KOPT-K1 (cell line): ENCODE measurements around the gene ISG20.

Source experiments
- H3K27ac ChIP-seq: fragments of 200-600 bp; sonication (generic); 2 replicates; pipeline ENCODE4 v1.5.1; 2016; ENCODE audit warnings: antibody characterized with exemption, mild to moderate bottlenecking, low read depth, low read length; ENCODE audit not compliant: poor library complexity, severe bottlenecking
- H3K36me3 ChIP-seq: fragments of 200-600 bp; sonication (generic); 2 replicates; pipeline ENCODE4 v1.5.1; 2017; ENCODE audit warnings: antibody characterized with exemption, mild to moderate bottlenecking, low read length, moderate library complexity; ENCODE audit not compliant: insufficient read depth
- H3K9me3 ChIP-seq: fragments of 200-600 bp; sonication (generic); 2 replicates; pipeline ENCODE4 v1.5.1; 2017; ENCODE audit warnings: antibody characterized with exemption, low read length, mild to moderate bottlenecking; ENCODE audit not compliant: insufficient read depth, poor library complexity, severe bottlenecking

The ISG20 gene

GRCh38 chr15:88638626-88639372, at the start of gene ISG20:
TSS of gene ISG20 (plus strand) at chr15:88639016. CDS start at chr15:88639367, 351 bp downstream.
- H3K27ac ChIP-seq = peak within 1 kb of the TSS; percentile 68
- H3K9me3 ChIP-seq = no peaks in the 10 kb centered on the region
- H3K36me3 ChIP-seq = peaks cover 19% of the 10 kb centered on the region

- no peaks in the 10 kb centered on the region for H3K36me3 ChIP-seq
- H3K27ac ChIP-seq = no peak overlapping the region
- no peaks in the 10 kb centered on the region for H3K9me3 ChIP-seq
Measured at GRCh38 chr15:88590759-88591158, 48.1 kb upstream of the ISG20 start.

DNA sequence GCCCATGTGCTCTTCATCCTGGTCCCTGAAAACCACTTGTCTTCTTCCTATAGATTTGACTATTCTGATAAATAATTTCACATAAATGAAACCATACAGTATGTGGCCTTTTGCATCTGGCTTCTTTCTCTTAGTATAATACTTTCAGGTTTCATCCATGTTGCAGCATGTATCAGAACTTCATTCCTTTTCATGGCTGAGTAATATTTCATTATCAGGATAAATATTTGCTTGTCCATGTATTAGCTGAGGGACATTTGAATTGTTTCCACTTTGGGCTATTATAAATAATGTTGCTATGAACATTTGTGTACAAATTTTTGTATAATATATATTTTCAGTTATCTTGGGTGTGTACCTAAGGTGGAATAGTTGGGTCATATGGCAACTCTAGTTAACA, 47.4 kb upstream of the ISG20 start:
- Histone ChIP-seq H3K27ac (no peak overlapping the region), H3K9me3 (no peaks in the 10 kb centered on the region), H3K36me3 (no peaks in the 10 kb centered on the region)

DNA sequence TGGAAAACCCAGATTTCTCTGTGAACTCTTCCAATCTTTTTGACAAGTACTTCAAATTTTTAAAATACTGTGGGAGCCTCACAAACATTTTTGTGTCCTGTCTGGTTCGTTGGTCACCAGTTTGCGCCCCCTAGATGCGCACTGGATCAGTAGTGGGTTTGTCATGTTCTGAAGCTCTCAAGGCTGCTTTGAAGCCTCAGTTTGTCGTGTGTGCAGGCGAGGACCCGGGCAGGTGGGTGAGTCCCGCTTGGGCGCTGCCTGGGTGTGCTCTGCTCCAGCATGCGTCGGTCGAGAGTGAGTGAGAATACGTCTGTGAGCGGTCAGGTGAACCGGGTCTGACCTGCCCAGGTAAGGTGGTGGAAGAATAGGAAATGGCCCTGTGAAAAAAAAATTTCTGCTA, 34.9 kb upstream of the ISG20 start:
- no peaks in the 10 kb centered on the region for H3K36me3 ChIP-seq
- no peak overlapping the region for H3K27ac ChIP-seq
- H3K9me3 ChIP-seq = no peaks in the 10 kb centered on the region

- H3K9me3 ChIP-seq = no peaks in the 10 kb centered on the region
- no peaks in the 10 kb centered on the region for H3K36me3 ChIP-seq
- H3K27ac ChIP-seq = no peak overlapping the region
Measured at GRCh38 chr15:88604381-88605188, 34.2 kb upstream of the ISG20 start.

DNA sequence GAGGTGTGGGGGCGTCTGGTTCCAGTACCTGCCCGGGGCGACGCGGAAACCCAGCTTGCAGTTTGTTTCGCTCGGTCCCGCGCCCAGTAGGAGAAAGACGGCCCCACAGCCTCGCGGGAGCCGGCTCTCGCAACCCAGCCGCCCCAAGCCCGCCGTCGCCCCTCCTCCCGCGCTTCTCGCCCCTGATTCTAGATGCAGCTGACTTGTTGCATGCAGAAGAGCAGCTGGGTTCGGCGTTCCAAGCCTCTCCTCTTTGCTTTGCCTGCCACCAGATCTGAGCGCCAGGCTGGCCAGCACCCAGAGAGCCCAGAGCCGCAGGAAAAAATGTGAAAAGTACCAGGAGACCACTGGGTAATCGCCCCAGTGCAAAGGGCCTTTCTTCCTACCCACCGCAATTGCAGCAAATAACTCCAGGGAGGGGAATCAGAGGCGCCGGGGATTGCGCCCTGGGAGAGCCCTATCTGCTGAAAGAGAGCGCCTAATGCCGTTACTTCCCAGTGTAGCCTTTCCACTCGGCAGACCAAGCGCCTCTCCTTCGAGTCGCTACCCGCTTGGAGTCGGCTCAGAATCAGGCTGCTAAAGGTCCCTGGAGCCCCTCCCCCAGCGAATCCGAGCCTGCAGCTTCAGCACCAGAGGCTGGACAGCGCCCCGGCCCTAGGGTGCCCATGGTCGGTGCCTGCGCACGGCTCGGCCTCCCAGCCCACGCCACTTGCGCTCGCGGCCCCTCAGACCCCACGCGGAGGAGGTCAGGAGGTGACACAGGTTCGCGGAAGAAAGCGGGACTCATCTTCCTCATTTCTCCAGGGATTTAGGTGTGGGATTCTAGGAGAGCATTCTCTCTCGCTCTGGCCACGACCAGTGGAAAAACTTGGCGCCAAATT, 33.4 kb upstream of the ISG20 start:
- Histone ChIP-seq H3K36me3 (no peaks in the 10 kb centered on the region), H3K27ac (no peak overlapping the region), H3K9me3 (no peaks in the 10 kb centered on the region)

- no peaks in the 10 kb centered on the region for H3K36me3 ChIP-seq
- no peaks in the 10 kb centered on the region for H3K9me3 ChIP-seq
- no peak overlapping the region for H3K27ac ChIP-seq
Measured at GRCh38 chr15:88606070-88606794, 32.6 kb upstream of the ISG20 start.

DNA sequence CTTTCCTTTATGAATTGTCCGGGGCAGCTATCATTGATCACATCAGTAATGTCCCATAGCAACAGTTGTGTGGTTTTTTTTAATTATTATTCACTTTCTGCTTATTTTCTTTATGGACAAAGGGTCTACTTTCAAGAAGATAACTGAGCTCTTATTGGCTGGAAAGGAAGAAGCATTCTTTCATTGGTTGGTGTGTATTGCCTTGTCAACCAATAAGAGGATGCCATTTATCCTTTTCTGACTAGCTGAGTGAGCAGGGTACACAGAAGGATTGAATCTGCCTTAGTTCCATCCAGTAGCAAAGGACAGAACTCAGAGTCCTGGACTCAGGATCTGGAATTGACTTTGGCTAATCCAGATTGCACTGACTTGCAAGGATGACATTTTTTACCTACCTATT, 30.9 kb upstream of the ISG20 start:
- Histone ChIP-seq H3K9me3 (no peaks in the 10 kb centered on the region), H3K36me3 (no peaks in the 10 kb centered on the region), H3K27ac (no peak overlapping the region)

- Histone ChIP-seq H3K36me3 (no peaks in the 10 kb centered on the region), H3K27ac (no peak overlapping the region), H3K9me3 (no peaks in the 10 kb centered on the region)
Measured at GRCh38 chr15:88608607-88609181, 30.1 kb upstream of the ISG20 start.

GRCh38 chr15:88609344-88610090, 29.3 kb upstream of the ISG20 start:
- Histone ChIP-seq H3K27ac (no peak overlapping the region), H3K9me3 (no peaks in the 10 kb centered on the region), H3K36me3 (no peaks in the 10 kb centered on the region)

DNA sequence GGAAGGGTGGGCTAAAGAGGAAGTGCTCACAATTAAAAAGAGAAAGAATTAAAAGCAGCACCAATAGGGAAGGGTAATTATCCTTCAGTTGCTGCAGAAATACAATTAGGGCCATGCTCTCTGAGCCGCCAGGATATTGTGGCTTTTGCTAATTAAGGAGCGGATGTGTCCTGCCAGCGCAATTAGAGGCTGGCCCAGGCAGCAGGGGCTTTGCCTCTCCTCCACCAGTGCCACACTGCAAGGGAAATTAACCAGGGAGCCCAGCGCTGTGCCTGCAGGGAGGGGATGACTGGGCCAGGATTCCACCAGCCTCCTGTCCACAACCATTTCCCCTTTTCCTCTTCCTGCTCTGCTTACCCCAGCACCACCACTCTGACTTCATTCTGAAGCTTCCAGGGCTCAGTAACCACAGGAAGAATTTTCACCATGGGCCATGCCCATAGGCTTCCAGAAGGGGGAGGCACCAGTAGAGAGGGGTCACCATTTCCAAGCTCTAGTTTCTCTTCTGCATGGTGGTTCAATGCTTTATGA, 28.1 kb upstream of the ISG20 start:
- Histone ChIP-seq H3K9me3 (no peaks in the 10 kb centered on the region), H3K36me3 (no peaks in the 10 kb centered on the region), H3K27ac (no peak overlapping the region)

DNA sequence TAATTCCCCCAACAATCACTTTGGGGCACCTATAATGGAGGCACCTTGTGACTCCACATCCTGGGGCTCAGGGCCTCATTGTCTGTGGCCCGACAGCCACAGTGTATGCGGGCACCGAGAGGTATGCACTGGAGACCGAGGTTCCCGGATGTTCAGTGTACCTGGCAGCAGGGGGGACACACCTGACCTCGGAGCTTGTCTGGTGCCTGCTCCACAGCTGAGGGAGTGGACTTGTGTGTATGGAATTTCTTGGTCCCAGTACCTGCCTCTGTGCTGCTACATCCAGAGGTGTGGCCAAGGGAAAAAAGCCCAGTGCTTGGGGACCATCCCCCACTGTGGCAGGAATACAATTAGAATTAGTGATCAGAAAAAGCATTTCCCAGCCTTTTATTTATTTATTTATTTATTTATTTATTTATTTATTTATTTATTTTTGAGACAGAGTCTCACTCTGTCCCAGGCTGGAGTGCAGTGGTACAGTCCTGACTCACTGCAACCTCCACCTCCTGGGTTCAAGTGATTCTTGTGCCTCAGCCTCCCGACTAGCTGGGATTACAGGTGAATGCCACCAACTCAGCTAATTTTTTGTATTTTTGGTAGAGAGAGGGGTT, 26.5 kb upstream of the ISG20 start:
- Histone ChIP-seq H3K27ac (no peak overlapping the region), H3K9me3 (no peaks in the 10 kb centered on the region), H3K36me3 (no peaks in the 10 kb centered on the region)
